Inflammatory macrophage (primary cell): Measurements from ENCODE around the gene SKIC2.
"Not testable (repeated sequence)": the region's sequence is repeated elsewhere in the genome, so short reads cannot be mapped to it uniquely, and the experiment has no call there.

ENCODE experiments used
- DNase-seq, 2 donors: peaks; one replicate each; pipeline ENCODE4 v3.0.0-alpha.2; 2020 to 2022
- total RNA-seq, 18 experiments: gene quantifications; one replicate each; lab custom pipeline; 2026; ENCODE audit warnings: mixed read lengths in 6 of 18, inconsistent platforms in 2 of 18; lab: John Stamatoyannopoulos, UW

Gene SKIC2
- total RNA-seq = 34.6 to 85.1 (median 58.6) reads per million in 18 experiments

DNA sequence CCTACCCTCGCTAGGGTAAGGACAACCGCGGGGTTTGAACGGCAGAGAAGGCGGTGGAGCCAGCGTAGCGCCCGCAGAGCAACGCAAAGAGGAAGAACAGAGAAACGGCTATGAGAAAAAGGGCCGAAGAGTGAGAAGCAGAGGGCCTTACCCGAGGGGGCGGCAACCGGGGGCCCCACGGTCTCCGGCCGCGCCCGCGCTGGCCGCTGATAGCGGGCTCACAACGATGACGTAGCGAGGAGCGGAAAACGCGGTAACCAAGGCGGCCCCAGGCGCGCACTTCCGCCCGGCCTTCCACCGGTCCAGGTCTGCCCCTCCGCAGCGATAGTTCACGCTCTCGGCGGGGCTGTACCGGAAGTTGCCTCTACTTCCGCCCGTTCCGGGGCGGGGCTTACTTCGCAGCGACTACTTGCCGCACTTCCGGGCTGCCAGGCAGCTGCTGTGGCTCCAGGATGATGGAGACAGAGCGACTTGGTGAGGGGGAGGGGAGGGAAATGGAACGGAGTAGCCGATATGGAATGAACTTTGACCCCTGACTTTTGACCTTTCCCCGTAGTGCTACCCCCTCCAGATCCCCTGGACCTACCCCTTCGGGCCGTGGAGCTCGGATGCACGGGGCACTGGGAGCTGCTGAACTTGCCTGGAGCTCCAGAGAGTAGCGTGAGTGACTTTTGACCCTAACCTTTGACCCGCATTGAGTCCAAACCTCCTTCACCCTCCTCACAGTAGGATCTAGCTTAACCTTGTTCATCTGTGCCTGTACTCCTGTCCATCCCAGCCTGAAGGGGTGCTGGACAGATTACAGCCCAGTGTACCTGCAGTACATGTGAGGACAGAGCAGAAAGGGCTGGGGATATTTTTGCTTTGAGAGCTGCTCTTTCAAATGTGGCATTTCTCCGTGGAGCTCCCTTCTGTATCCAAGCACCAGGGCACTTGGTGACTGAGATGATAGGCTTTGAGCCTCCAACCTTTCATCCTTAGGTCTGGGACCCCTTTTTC, at the start of gene SKIC2, which contains the start of gene NELFE:
Gene SKIC2, plus strand, starts transcription at position 435 of the 999 bp plus-strand sequence. Its CDS starts 18 bp downstream, at position 453.
Gene NELFE, minus strand, starts transcription at position 231 of the 999 bp plus-strand sequence. CDS start 525 bp downstream, outside the sequence.
- peak; percentile 100 for DNase-seq

DNA sequence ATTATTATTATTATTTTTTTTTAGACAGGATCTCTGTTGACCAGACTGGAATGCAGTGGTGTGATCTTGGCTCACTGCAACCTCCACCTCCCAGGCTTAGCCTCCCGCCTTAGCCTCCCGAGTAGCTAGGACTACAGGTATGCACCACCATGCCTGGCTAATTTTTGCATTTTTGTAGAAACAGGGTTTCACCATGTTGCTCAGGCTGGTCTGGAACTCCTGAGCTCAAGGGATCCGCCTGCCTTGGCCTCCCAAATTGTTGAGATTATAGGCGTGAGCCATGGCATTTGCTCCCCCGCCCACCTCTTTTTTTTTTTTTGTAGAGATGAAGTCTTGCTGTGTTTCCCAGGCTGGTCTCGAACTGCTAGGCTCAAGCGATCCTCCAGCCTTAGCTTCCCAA, 49.7 kb upstream of the SKIC2 start:
- DNase-seq = not testable (repeated sequence)

DNA sequence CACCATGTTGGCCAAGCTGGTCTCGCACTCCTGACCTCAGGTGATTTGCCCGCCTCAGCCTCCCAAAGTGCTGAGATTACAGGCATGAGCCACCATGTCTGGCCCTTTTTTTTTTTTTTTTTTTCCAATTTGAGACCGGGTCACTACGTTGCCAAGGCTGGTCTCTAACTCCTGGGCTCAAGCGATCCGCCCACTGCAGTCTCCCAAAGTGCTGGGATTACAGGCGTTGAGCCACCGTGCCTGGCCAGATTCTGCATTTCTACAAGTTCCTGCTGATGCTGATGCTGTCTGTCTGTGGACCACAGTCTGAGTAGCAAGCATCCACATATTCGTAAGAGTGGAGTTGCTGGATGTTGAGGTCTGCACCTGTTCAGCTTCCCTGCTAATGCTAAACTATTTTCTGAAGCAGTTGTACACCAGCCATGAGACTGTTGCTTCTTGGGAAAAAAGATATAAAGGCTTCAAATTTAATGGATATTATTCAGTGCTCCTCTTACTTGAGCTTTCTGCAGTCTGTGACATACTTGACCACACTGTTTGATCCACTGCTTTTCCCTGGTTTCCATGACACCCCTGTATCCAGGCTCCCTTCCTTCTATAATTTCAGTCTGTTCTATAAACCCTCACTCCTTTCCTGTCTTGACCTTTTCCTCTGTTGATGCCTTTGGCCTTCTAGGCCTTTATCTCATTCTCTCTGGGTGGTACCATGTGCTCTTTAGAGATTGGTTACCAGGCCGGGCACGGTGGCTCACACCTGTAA, 47.0 kb upstream of the SKIC2 start:
- DNase-seq = no peak

DNA sequence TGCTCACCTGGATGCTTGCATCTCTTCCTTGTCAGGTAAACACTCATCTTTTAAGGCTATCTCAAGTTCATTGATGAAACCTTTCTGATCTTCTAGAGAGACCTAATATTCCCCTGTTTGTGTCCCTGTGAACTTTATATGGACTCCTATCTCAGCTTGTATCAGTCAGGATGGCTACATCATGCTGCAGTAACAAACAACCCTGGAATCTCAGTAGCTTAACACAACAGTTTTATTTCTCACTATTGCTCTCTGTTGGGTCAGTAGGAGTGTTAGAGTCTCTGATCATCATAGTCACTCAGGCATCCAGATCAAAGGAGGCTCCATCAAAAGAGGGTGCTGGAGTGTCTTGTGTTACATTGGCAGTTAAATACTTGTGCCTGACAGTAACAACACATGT, 43.6 kb upstream of the SKIC2 start:
- DNase-seq = no peak

DNA sequence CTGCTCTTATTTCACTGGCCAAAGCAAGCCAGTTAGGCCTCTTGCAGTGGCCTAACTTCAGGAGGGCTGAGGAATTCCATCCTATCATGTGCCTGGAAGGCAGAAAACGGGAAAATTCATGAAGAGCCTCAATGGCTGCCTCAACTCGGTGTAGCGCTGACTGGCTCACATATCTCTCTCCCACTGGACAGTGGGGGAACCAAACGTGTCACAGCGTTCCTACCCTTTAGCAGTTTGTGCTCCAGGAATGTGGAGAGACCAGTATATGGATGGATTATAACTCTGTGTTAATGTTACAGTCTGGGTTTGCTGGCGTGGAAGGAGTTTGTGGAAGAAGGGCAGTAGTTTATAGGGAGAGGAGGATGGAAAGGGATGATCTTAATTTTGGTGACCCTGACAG, 43.2 kb upstream of the SKIC2 start:
- no peak for DNase-seq

DNA sequence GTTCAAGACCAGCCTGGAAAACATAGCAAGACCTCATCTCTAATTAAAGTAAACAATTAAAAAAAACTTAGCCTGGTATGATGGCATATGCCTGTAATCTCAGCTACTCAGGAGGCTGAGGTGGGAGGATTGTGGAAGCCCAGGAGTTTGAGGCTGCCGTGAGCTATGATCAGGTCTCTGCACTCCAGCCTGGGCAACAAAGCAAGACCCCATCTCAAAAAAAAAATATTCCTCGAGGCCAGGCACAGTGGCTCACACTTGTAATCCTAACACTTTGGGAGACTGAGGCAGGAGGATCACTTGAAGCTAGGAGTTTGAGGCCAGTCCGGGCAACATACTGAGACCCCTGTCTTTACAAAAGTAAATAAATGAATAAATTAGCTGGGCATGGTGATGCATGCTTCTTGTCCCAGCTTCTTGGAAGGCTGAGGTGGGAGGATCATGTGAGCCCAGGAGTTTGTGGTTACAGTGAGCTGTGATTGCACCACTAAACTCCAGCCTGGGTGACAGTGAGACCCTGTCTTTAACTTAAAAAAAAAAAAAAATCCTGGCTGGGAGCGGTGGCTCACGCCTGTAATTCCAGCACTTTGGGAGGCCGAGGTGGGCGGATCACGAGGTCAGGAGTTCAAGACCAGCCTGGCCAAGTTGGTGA, 40.8 kb upstream of the SKIC2 start:
- DNase-seq = peak; percentile 62 to 81

DNA sequence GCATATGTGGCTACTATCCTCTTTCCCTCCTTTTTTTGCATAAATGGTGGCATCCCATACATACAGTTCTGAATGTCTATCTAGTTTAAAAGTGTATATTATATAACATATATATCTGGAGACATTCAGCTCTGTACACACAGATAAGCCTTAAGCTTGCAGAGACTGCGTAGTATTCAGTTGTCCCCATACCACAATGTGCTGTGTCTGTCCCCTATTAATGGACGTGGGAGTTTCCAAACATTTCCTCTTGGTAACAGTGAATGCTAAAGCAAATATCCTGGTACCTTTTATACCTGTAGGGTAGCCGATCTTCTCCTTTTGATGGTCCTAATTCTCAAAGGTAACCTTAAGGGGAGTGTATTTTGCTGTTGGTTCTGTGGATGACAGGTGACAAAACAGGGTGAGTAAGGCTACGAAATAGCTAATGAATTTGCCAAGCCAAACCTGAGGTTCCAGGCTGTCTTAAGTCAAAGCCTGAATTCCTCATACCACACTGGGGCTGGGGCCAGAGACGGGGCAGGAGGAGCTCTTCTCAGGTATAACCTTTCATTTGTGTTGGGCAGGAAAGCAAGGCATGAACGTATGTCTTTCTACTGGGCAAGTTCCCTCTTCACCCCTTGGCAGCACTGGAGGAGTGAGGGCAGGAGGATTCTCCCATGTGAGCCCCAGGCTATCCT, 39.2 kb upstream of the SKIC2 start:
- DNase-seq = no peak

DNA sequence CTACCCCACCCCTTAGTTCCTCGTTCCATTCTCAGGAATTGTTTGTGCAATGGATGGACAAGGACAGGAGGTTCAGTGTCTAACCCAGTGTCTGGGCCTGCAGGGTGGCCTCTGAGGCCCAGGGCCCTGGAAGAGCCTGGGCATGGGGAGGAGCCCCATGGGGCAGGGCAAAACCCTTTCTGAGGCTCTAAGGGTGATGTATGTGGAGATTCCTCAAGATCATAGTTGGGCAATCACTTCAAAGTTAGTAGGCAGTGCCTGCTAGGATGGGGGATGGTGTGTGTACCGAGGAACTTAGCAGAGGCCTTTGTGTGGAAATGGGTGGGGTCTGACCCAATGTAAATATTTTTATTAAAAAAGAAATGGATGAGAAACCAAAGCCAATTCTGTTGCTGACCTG, 38.2 kb upstream of the SKIC2 start:
- DNase-seq = peak; percentile 64 to 74

DNA sequence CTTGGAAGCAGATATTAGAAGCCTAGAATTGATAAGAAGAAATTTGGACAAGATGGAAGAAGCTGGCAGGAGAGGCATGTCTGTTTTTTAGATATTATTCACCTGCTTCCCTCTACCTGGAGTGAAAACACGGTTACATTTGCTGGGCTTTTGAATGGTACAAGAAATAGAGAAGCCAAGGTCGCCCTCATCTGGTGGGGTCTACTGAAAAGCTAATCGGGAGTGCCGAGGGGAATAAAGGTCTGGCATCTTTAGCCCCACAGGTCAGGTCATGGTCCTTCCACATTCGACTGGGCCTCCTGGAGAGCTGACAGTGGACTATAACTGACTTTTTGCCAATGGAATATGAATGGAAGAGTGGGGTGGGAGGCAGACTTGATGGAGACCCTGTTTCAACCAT, 36.0 kb upstream of the SKIC2 start:
- peak in 1 of 2 donors; percentile 41 for DNase-seq

DNA sequence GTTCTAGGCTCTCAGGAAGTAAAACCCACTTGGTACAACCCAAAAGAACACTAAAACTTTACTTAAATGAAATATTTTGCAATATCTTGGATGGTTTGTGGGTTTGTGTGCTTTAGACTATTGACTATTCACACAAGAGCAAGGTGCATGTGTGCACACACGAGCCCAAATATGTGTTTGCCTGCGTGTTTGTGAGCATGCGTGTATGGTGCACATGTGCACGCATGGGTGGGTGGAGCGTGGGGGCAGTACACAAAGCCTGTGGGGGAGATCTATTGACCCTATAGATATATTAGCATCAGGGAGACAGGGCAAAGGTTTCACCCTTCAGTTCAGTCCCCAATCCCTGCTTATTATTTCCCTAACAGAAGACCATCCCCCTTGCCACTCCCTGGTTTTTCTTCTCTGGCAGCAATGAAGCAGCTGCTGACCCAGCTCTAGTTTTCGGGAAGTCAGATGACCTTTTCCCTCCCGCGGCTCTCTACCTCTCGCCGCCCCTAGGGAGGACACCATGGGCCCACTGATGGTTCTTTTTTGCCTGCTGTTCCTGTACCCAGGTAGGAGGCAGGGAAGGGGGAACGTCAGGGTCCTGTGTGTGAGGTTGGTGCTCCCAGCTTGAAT, 31.6 kb upstream of the SKIC2 start, which contains the start of gene C2:
Gene C2, plus strand, starts transcription at position 476 of the 621 bp plus-strand sequence. Its CDS starts 36 bp downstream, at position 512.
- DNase-seq = peak in 1 of 2 donors; percentile 5

DNA sequence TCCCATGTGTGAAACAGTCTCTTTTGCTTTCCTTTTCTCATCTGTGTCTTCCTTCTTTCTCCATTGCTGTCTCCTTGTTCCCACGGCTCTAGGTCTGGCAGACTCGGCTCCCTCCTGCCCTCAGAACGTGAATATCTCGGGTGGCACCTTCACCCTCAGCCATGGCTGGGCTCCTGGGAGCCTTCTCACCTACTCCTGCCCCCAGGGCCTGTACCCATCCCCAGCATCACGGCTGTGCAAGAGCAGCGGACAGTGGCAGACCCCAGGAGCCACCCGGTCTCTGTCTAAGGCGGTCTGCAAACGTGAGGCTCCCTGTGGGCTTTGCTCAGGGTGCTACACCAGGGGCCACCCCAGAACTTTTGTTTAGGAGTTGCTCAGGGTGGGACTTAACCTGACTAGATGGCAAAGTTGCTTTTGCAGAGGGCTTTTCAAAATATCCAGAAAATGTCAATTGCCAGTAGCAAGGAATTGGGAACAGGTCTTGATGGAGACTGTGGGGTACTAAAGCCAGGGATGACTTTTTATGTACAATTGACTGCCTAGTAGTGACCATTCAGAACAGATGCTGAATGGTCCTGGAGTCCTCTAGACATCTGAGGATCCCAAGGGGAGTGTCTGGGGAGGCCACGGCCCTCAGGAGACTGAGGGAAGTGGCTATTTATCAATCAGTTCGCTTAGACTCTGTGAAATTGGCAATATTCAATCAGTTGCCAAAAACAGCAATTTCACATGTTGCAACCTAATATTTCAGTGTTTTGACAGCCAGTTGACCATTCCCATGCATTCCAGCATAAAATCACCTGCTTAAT, 30.9 kb upstream of the SKIC2 start:
- no peak for DNase-seq

DNA sequence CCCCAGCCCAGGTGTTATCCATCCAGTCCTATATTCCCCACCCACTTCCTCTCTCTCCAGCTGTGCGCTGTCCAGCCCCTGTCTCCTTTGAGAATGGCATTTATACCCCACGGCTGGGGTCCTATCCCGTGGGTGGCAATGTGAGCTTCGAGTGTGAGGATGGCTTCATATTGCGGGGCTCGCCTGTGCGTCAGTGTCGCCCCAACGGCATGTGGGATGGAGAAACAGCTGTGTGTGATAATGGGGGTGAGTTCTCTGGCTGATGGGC, 30.4 kb upstream of the SKIC2 start:
- DNase-seq = no peak

DNA sequence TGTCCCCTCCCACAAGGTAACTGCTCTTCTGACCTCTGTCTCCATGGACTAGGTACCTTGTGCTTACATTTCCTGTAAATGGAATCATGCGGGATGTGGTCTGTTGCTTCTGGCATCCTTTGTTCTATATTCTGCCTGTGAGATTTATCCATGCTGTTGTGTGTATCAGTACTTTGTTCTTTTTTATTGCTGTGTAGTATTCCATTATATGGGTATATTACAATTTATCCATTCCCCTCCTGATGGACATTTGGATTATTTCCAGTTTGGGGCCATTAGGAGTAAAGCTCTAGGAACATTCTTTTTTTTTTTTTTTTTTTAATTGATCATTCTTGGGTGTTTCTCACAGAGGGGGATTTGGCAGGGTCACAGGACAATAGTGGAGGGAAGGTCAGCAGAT, 28.0 kb upstream of the SKIC2 start:
- no peak for DNase-seq

DNA sequence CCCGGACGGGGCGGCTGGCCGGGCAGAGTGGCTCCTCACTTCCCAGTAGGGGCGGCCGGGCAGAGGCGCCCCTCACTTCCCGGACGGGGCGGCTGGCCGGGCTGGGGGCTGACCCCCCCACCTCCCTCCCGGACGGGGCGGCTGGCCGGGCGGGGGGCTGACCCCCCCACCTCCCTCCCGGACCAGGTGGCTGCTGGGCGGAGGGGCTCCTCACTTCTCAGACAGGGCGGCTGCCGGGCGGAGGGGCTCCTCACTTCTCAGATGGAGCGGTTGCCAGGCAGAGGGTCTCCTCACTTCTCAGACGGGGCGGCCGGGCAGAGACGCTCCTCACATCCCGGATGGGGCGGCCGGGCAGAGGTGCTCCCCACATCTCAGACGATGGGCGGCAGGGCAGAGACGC, 26.8 kb upstream of the SKIC2 start:
- DNase-seq = not testable (repeated sequence)

DNA sequence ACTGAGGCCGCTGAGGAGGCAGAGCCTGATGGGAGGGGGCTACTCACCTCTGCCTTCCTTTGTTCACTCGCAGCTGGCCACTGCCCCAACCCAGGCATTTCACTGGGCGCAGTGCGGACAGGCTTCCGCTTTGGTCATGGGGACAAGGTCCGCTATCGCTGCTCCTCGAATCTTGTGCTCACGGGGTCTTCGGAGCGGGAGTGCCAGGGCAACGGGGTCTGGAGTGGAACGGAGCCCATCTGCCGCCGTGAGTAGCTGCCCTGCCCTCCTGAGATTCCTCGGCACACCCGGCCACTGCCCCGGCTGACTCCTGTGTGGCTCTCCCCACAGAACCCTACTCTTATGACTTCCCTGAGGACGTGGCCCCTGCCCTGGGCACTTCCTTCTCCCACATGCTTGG, 25.4 kb upstream of the SKIC2 start:
- no peak for DNase-seq

DNA sequence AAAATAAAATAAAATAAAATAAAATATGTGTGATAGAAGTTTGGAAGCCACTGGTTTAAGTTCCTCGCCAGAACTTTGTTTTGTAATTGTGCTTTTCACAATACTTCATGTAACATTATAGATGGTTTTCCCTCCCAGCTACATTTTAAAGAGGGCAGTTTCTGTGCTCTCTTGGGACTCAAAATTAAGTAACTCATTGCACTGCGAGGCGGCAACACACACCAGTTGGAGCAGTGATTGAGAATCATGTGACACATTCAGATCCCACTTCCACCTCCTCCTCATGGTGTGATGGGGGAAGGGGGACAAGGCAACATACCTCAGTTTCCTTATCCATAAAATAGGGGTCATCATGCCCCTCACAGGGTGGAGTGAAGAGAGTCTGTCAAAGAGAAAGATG, 24.0 kb upstream of the SKIC2 start:
- DNase-seq = peak; percentile 47 to 59

DNA sequence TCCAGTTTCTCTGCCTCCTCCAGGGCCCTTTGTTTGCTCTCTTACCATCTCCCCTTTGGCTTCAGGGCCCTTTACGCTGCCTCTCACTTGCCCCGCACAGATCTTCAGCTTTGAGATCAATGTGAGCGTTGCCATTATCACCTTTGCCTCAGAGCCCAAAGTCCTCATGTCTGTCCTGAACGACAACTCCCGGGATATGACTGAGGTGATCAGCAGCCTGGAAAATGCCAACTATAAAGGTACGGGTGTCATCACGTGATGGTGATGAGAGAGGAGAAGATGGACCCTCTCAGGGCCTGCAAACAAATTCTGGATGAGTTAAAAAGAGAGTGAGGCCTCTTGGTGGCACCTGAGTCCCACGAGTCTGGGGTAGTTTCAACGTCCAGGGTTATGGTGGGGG, 23.2 kb upstream of the SKIC2 start:
- DNase-seq = no peak

DNA sequence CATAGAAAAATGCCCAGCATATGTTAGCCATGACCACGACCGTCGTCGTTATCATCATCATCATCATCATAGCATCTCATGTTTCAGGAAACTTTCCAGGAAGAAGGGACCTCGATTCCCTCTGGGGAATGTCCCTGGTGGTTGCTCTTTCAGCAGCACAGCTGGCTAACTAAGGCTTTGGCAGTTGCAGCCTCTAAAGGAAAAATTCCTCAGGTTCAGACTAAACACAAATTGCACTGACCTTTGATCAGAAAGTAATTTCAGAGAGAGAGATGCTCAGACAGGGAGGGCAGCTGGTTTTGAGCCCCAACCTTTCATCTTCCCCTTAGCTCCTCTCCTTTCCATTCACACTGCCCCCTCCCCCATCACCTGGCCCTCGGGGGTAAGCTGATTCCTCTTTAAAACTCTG, 18.7 kb upstream of the SKIC2 start:
- no peak for DNase-seq

DNA sequence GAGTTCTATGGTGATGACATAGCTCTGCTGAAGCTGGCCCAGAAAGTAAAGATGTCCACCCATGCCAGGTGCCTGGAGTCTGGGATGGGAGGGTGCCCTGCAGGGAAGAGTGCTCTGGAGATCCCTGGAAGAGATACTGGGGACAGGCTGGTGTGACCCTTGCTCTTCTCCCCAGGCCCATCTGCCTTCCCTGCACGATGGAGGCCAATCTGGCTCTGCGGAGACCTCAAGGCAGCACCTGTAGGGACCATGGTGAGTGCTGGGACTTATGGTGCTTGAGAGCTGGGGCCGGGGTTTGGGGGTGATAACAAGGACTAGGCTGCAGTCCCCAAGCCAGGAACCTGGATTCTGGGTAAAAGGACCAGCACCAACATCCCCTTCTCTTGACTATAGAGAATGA, 15.2 kb upstream of the SKIC2 start:
- DNase-seq = no peak

DNA sequence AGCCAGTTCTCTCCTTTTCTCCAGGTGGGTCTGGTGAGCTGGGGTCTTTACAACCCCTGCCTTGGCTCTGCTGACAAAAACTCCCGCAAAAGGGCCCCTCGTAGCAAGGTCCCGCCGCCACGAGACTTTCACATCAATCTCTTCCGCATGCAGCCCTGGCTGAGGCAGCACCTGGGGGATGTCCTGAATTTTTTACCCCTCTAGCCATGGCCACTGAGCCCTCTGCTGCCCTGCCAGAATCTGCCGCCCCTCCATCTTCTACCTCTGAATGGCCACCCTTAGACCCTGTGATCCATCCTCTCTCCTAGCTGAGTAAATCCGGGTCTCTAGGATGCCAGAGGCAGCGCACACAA, 13.8 kb upstream of the SKIC2 start:
- no peak for DNase-seq
